ENCODE measurements around the gene ITGB7. TPM values are rescaled to one million over a fixed set of nuclear protein-coding genes. Genes with fewer than 3 reads are reported as not detected.
A peak's percentile ranks its signal among the peaks of the same experiment; 100 is the strongest.

The ITGB7 gene
- total RNA-seq, 1 experiment from 2014 or later: 0.90 TPM

GRCh38 chr12:53217931-53218307, 10.9 kb upstream of the ITGB7 start (continued):
- no peak for TF ChIP-seq ZNF423 (CRISPR knock-in tag; IDR thresholded peaks at IDR 0.05)
- TF ChIP-seq ERG (CRISPR knock-in tag; IDR thresholded peaks at IDR 0.05): no peak
- TF ChIP-seq PRRX2 (CRISPR knock-in tag; IDR thresholded peaks at IDR 0.05): no peak
- no peak for TF ChIP-seq MXD4 (CRISPR knock-in tag; IDR thresholded peaks at IDR 0.05; ENCODE audit: borderline replicate concordance)
- TF ChIP-seq E2F5 (CRISPR knock-in tag; IDR thresholded peaks at IDR 0.05): no peak
- no peak for TF ChIP-seq ZNF396 (CRISPR knock-in tag; IDR thresholded peaks at IDR 0.05; ENCODE audit: borderline replicate concordance)
- TF ChIP-seq GTF2I (CRISPR knock-in tag; conservative IDR thresholded peaks at IDR 0.05): no peak
- no peak for TF ChIP-seq MAX (CRISPR knock-in tag; IDR thresholded peaks at IDR 0.05)
- TF ChIP-seq SP1 (CRISPR knock-in tag; conservative IDR thresholded peaks at IDR 0.05): no peak
- TF ChIP-seq ZNF281 (CRISPR knock-in tag; IDR thresholded peaks at IDR 0.05): no peak
- TF ChIP-seq TP53 (CRISPR knock-in tag; IDR thresholded peaks at IDR 0.05): no peak
- TF ChIP-seq HMGXB4 (CRISPR knock-in tag; IDR thresholded peaks at IDR 0.05): no peak

- H3K4me1 Mint-ChIP-seq: peaks cover 69% of the 10 kb centered on the region
- peak; percentile 25 for ATAC-seq
- CTCF ChIA-PET: interaction anchor here (0.5 to 12.2 kb wide), 27 partner anchors 12 to 237 kb away, joined by 3 to 333 read pairs (median 4); partner anchors contain the start of genes AAAS, ESPL1, MYG1 and SPRYD3
- H3K9me3 Mint-ChIP-seq: no peaks in the 10 kb centered on the region
- POLR2A ChIA-PET: interaction anchor here (0.7 to 2.1 kb wide), 7 partner anchors 17 to 282 kb away, joined by 3 to 5 read pairs (median 4); partner anchors contain the start of genes ESPL1, MAP3K12 and SPRYD3
- H3K4me3 Mint-ChIP-seq: peak overlapping the region; percentile 90
- DNase-seq (ENCODE audit: low spot score): peak; percentile 82
- H3K36me3 Mint-ChIP-seq: peaks cover 18% of the 10 kb centered on the region
- peak overlapping the region; percentile 95 for H3K27ac Mint-ChIP-seq
- H3K27me3 Mint-ChIP-seq (ENCODE audit: low read depth): peaks cover 7% of the 10 kb centered on the region; the same call in 1 of the 2 replicates
- TF ChIP-seq ERG (CRISPR knock-in tag; IDR thresholded peaks at IDR 0.05) (no peak), USF1 (CRISPR knock-in tag; IDR thresholded peaks at IDR 0.05) (peak; percentile 75), NFE2L1 (CRISPR knock-in tag; IDR thresholded peaks at IDR 0.05) (0 out of 2 replicates have a peak, but pooled peaks have one; percentile 57), ZNF423 (CRISPR knock-in tag; IDR thresholded peaks at IDR 0.05) (peak; percentile 37; the same call in 1 of the 2 replicates), SMAD3 (CRISPR knock-in tag; IDR thresholded peaks at IDR 0.05; ENCODE audit: borderline replicate concordance) (no peak), FOXP1 (CRISPR knock-in tag; IDR thresholded peaks at IDR 0.05; ENCODE audit: borderline replicate concordance) (no peak), USF2 (CRISPR knock-in tag; IDR thresholded peaks at IDR 0.05) (peak; percentile 78), ZBTB43 (CRISPR knock-in tag; IDR thresholded peaks at IDR 0.05) (peak; percentile 75; the same call in 1 of the 2 replicates), SP1 (CRISPR knock-in tag; conservative IDR thresholded peaks at IDR 0.05) (peak; percentile 56), ZNF281 (CRISPR knock-in tag; IDR thresholded peaks at IDR 0.05) (peak; percentile 47; the same call in 1 of the 2 replicates)
These were observed 10.2 kb upstream of the ITGB7 start for GRCh38 chr12:53217051-53217930.

Data from WTC11 (cell line).